Heart left ventricle (tissue), 13 donors: ENCODE measurements around the gene AMFR.

Experiments
- CTCF ChIP-seq, 12 donors: fragments of 200-600 bp; sonication (generic) in 4 of 12; IDR thresholded peaks; one replicate each; pipeline versions ENCODE4 v1.5.0 to v1.8.0; 2018 to 2022; ENCODE audit warnings: antibody characterized with exemption in 12 of 12, mild to moderate bottlenecking in 5 of 12
- POLR2A ChIP-seq, 2 donors: fragments of 450-650 bp; IDR thresholded peaks; one replicate each; pipeline ENCODE4 v1.6.1; 2017; ENCODE audit warnings: antibody characterized with exemption in 2 of 2, mild to moderate bottlenecking in 2 of 2, moderate library complexity in 2 of 2
- donor health status: ischemic (EF 13 %, LVEDD 7.1; RV severe dilation, severe dysfunction).
- donor health status: DM: no; HTN: yes; CAD: no.
- donor health status: DM: no; HTN: no; CAD: no.
- donor health status: ischemic (EF 25% LVEDD 6.9; RV normal size, moderate dysfunction).
- donor health status: ischemic (EF 25% LVEDD 5.7; RV mildly dilated, moderate dysfunction).
- donor health status: ischemic (EF 35%, LVEDD 5.7; RV mildly dilated, moderate dysfunction).
- donor health status: nonischemic (EF 11% LVEDD 7.7; RV severe dilation, severe dysfunction).
- donor health status: DM: yes; HTN: yes; CAD: no.
- donor health status: PGD.
- donor health status: ischemic (EF 29% LVEDD 5.4; RV normal size, mild dysfunction).
- donor health status: nonischemic (EF 23%, LVEDD 6.1; RV moderate dilation, normal function).

DNA sequence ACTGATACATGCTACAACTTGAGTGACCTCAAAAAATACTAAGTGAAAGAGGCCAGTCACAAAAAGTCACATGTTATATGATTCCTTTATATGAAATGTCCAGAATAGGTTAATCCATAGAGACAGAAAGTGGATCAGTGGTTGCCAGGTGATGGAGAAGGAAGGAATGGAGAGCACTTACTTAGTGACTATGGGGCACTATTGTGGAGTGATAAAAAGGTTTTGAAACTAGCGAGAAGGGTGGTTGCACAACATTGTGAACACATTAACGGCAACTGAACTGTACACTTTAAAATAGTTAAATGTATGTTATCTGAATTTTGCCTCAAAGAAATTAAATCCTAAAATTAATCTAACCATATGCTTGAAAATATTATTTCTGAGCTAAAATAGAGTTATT is 25.9 kb downstream of the AMFR start:
- TF ChIP-seq CTCF (IDR thresholded peaks at IDR 0.05) (no peak), POLR2A (IDR thresholded peaks at IDR 0.05) (no peak)
